Body of pancreas (tissue), 4 donors: ENCODE data around the gene PIGZ. TPM values are rescaled to one million over a fixed set of nuclear protein-coding genes. Genes with fewer than 3 reads are reported as not detected.

ENCODE experiments used
- ATAC-seq: fragments of 150-250 bp; one replicate; pipeline ENCODE4 v1.9.1; 2016
- DNase-seq, 4 donors: peaks; one replicate each; pipeline ENCODE4 v3.0.0-alpha.2; 2019
- H3K27ac ChIP-seq, 4 donors: fragments of 200-600 bp; sonication (generic); 1 replicate in 3 of 4; 2 replicates in 1 of 4; pipeline versions ENCODE4 v1.5.1 to v1.6.1; 2016 to 2019; ENCODE audit warnings: mild to moderate bottlenecking in 1 of 4, mixed read lengths in 1 of 4, moderate library complexity in 1 of 4
- H3K27me3 ChIP-seq, 2 donors: fragments of 200-600 bp; sonication (generic); one replicate each; pipeline ENCODE4 v1.6.0; 2016; ENCODE audit warnings: mild to moderate bottlenecking in 1 of 2
- H3K36me3 ChIP-seq, 2 donors: fragments of 200-600 bp; sonication (generic); replicated peaks in 1 of 2; 2 replicates each; pipeline ENCODE4 v1.5.1; 2016; ENCODE audit warnings: low read depth in 2 of 2; ENCODE audit not compliant: insufficient read depth in 1 of 2
- H3K4me1 ChIP-seq: fragments of 200-600 bp; sonication (generic); one replicate; pipeline ENCODE4 v1.6.0; 2016
- H3K4me3 ChIP-seq, 2 donors: fragments of 200-600 bp; sonication (generic); 1 replicate in 1 of 2; 2 replicates in 1 of 2; pipeline ENCODE4 v1.5.1; 2016 to 2019
- H3K9me3 ChIP-seq, 3 donors: fragments of 200-600 bp; sonication (generic); 1 replicate in 2 of 3; 2 replicates in 1 of 3; pipeline ENCODE4 v1.5.1; 2016
- POLR2A ChIP-seq, 3 donors: fragments of 450-650 bp; IDR thresholded peaks; one replicate each; pipeline ENCODE4 v1.6.1; 2016; ENCODE audit warnings: antibody characterized with exemption in 3 of 3, mild to moderate bottlenecking in 2 of 3
- WGBS, 2 donors: methylation state at CpG; one replicate each; pipeline ENCODE4 v1.1.5; 2017; 5-methylcytosine and 5-hydroxymethylcytosine counted together
- intact Hi-C: fragments of 100-400 bp; cut with DNase I; formaldehyde crosslinking; loops from one replicate; pipeline ENCODE4 v1.15.1; 2023
- total RNA-seq, 2 donors: library from RNA; depleted of rRNA; stranded (reverse); fragments of >200 nt; gene quantifications; one replicate each; pipeline ENCODE4 v1.1.0, GENCODE V29; 2016
- TF ChIP-seq, protein P1 (sequence below), 7 experiments: fragments of 450-650 bp in 4 of 7; fragments of 200-600 bp in 3 of 7; sonication (generic) in 3 of 7; IDR thresholded peaks; one replicate each; pipeline ENCODE4 v1.5.1; 2016 to 2019; ENCODE audit warnings: antibody characterized with exemption in 7 of 7

The PIGZ gene
- total RNA-seq, 2 donors from 2014 or later, result 1.0 to 1.3 TPM

DNA sequence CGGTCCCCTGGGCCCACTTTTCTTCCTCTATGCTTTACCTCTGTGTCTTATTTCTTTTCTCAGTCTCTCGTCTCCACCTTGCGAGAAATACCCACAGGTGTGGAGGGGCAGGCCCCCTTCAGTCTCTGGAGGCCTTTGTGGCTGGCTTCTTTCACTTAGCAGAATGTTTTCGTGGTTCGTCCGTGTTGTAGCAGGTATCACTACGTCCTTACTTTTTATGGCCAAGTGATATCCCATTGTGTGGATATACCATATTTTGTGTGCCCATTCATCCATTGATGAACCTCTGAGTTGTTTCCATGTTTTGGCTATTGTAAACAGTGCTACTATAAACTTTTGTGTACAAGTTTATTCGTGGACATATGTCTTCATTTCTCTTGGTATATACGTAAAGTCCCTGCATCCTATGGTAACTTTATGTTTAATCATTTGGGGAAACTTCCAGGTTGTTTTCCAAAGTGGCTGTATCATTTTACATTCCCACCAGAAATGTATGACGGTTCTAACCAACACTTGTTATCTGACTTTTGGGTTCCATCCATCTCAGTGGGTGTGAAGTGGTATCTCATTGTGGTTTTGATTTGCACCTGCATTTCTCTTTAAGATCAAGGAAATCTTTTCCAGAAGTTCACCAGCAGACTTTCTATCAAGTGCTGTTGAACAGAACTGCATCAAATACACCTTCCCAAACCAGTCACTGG, 5.6 kb downstream of the PIGZ start:
- Histone ChIP-seq H3K36me3 (no peaks in the 10 kb centered on the region), H3K4me1 (peaks cover 8% of the 10 kb centered on the region), H3K27ac (no peak overlapping the region), H3K27me3 (no peaks in the 10 kb centered on the region), H3K4me3 (no peak overlapping the region), H3K9me3 (no peaks in the 10 kb centered on the region)
- WGBS, 2 donors, result 88% methylated on average over 10 of the region's 10 CpGs
- no peak for DNase-seq
- intact Hi-C loops, result no loop called here
- TF ChIP-seq POLR2A (IDR thresholded peaks at IDR 0.05), result no peak
- TF ChIP-seq, protein P1, sequence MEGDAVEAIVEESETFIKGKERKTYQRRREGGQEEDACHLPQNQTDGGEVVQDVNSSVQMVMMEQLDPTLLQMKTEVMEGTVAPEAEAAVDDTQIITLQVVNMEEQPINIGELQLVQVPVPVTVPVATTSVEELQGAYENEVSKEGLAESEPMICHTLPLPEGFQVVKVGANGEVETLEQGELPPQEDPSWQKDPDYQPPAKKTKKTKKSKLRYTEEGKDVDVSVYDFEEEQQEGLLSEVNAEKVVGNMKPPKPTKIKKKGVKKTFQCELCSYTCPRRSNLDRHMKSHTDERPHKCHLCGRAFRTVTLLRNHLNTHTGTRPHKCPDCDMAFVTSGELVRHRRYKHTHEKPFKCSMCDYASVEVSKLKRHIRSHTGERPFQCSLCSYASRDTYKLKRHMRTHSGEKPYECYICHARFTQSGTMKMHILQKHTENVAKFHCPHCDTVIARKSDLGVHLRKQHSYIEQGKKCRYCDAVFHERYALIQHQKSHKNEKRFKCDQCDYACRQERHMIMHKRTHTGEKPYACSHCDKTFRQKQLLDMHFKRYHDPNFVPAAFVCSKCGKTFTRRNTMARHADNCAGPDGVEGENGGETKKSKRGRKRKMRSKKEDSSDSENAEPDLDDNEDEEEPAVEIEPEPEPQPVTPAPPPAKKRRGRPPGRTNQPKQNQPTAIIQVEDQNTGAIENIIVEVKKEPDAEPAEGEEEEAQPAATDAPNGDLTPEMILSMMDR (IDR thresholded peaks at IDR 0.05), result no peak
- ATAC-seq, result no peak

GRCh38 chr3:196962108-196962929, 6.3 kb downstream of the PIGZ start:
- H3K27ac ChIP-seq, result no peak overlapping the region
- no peak for ATAC-seq
- no peaks in the 10 kb centered on the region for H3K36me3 ChIP-seq
- WGBS, 2 donors, result 76 to 78% methylated on average over 9 of the region's 9 CpGs
- H3K9me3 ChIP-seq, result no peaks in the 10 kb centered on the region
- no peak for TF ChIP-seq POLR2A (IDR thresholded peaks at IDR 0.05)
- TF ChIP-seq, protein P1 (IDR thresholded peaks at IDR 0.05), result no peak
- H3K27me3 ChIP-seq, result no peaks in the 10 kb centered on the region
- H3K4me1 ChIP-seq, result peaks cover under 1% of the 10 kb centered on the region
- intact Hi-C loops, result no loop called here
- H3K4me3 ChIP-seq, result no peak overlapping the region
- no peak for DNase-seq

DNA sequence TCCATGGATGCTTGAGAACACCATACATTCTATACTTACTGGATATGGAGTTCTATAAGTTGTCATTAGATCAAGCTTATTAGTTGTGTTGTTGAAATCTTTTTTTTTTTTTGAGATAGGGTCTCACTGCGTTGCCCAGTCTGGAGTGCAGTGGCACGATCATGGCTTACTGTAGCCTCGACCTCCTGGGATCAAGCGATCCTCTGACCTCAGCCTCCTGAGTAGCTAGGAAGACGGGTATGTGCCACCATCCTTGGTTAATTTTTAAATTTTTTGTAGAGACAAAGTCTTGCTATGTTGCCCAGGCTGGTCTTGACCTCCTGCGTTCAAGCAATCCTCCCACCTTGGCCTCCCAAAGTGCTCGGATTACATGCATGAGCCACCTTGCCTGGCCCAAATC, 13.8 kb downstream of the PIGZ start:
- Histone ChIP-seq H3K27ac (no peak overlapping the region), H3K4me1 (no peaks in the 10 kb centered on the region), H3K27me3 (no peaks in the 10 kb centered on the region), H3K36me3 (no peaks in the 10 kb centered on the region), H3K9me3 (no peaks in the 10 kb centered on the region), H3K4me3 (no peak overlapping the region)
- 80 to 88% methylated on average over 7 of the region's 7 CpGs for WGBS, 2 donors
- DNase-seq (no peak), ATAC-seq (no peak)
- TF ChIP-seq, protein P1 (IDR thresholded peaks at IDR 0.05), result no peak
- intact Hi-C loops, result no loop called here

GRCh38 chr3:196951371-196951770, 17.3 kb downstream of the PIGZ start:
- Histone ChIP-seq H3K4me1 (no peaks in the 10 kb centered on the region), H3K27me3 (no peaks in the 10 kb centered on the region), H3K4me3 (no peak overlapping the region), H3K36me3 (no peaks in the 10 kb centered on the region), H3K9me3 (no peaks in the 10 kb centered on the region), H3K27ac (no peak overlapping the region)
- intact Hi-C loops, result no loop called here
- ATAC-seq, result no peak
- WGBS, 2 donors, result 90% methylated on average over 2 to 3 of the region's 3 CpGs
- no peak for DNase-seq
- TF ChIP-seq, protein P1 (IDR thresholded peaks at IDR 0.05), result no peak
- TF ChIP-seq POLR2A (IDR thresholded peaks at IDR 0.05), result no peak
